Fibroblast of skin of right biceps (primary cell): Measurements from ENCODE around the gene SLC23A2.

Experiments
- DNase-seq: peaks from one replicate; pipeline ENCODE4 v3.0.0-alpha.2; 2013

The SLC23A2 gene

GRCh38 chr20:4811661-4812181, 189.6 kb downstream of the SLC23A2 start:
- no peak for DNase-seq

GRCh38 chr20:4811257-4811656, 190.1 kb downstream of the SLC23A2 start:
- DNase-seq = no peak

GRCh38 chr20:4810426-4811019, 190.8 kb downstream of the SLC23A2 start:
- no peak for DNase-seq

- DNase-seq = no peak
Observed at GRCh38 chr20:4809707-4810106, 191.6 kb downstream of the SLC23A2 start.

- peak; percentile 22 for DNase-seq
Observed at GRCh38 chr20:4808872-4809271, 192.4 kb downstream of the SLC23A2 start.

GRCh38 chr20:4805663-4806449, 195.5 kb downstream of the SLC23A2 start:
- no peak for DNase-seq

- DNase-seq = no peak
Observed at GRCh38 chr20:4802527-4802926, 198.8 kb downstream of the SLC23A2 start.
